Ishikawa (cell line): Measurements from ENCODE around the gene FAM114A1.

Source experiments
- EP300 ChIP-seq: IDR thresholded peaks from 2 replicates; pipeline ENCODE4 v1.6.1; 2012; ENCODE audit warnings: borderline replicate concordance
- NFIC ChIP-seq: IDR thresholded peaks from 2 replicates; pipeline ENCODE4 v1.6.1; 2012
- TEAD4 ChIP-seq: IDR thresholded peaks from 2 replicates; pipeline ENCODE4 v1.6.1; 2012

DNA sequence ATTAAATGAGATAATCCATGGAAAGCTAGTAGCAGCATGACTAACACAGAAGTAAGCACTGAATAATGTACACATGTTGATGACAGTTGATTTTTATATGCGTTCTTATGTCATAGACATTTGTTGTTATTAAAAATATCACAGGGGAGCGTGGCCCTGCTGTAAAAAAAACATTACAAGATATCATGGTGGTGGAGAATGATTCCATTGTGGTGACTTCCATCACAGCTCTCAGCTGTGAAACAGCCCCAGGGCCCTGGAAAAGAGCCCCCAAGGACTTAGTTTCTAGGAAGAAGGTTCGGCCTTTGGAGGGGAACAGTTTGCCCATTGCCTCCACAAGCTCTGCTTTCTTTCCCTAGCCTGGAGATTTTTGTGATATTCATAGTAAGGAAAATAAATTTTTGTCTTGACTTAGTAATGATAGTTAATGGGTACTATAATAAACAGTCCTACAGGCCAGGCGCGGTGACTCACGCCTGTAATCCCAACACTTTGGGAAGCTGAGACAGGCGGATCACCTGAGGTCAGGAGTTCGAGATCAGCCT is 49.9 kb downstream of the FAM114A1 start:
- TF ChIP-seq TEAD4 (no peak), EP300 (no peak), NFIC (no peak)
